HG02642 (cell line): Measurements from ENCODE around the gene DUSP9.
"Not testable (repeated sequence)": the region's sequence is repeated elsewhere in the genome, so short reads cannot be mapped to it uniquely, and the experiment has no call there.

Source experiments
- ATAC-seq: cut with Tn5 transposase; IDR thresholded peaks from one replicate; pipeline ENCODE4 v1.9.1; 2021; ENCODE audit warnings: mild to moderate bottlenecking; ENCODE audit not compliant: unreplicated experiment, poor library complexity

The DUSP9 gene

GRCh38 chrX:153689654-153690465, 42.9 kb downstream of the DUSP9 start:
- ATAC-seq, result no peak

- no peak for ATAC-seq
These were observed 43.5 kb downstream of the DUSP9 start for GRCh38 chrX:153690466-153690865.

GRCh38 chrX:153691032-153691827, 44.2 kb downstream of the DUSP9 start:
- not testable (repeated sequence) for ATAC-seq

GRCh38 chrX:153692003-153692402, 45.0 kb downstream of the DUSP9 start:
- no peak for ATAC-seq

- no peak for ATAC-seq
These were observed 45.7 kb downstream of the DUSP9 start for GRCh38 chrX:153692611-153693156.

- ATAC-seq, result no peak
These were observed 46.4 kb downstream of the DUSP9 start for GRCh38 chrX:153693216-153694086.

GRCh38 chrX:153694256-153694655, 47.3 kb downstream of the DUSP9 start:
- ATAC-seq, result not testable (repeated sequence)

GRCh38 chrX:153694687-153695270, 47.8 kb downstream of the DUSP9 start:
- ATAC-seq, result no peak

GRCh38 chrX:153696100-153696499, 49.1 kb downstream of the DUSP9 start:
- ATAC-seq, result no peak

- ATAC-seq, result not testable (repeated sequence)
These were observed 49.5 kb downstream of the DUSP9 start for GRCh38 chrX:153696538-153696937.

- not testable (repeated sequence) for ATAC-seq
These were observed 50.2 kb downstream of the DUSP9 start for GRCh38 chrX:153696986-153697722.

GRCh38 chrX:153697924-153698865, 51.2 kb downstream of the DUSP9 start:
- ATAC-seq, result no peak

- ATAC-seq, result not testable (repeated sequence)
These were observed 52.3 kb downstream of the DUSP9 start for GRCh38 chrX:153699210-153699783.

- ATAC-seq, result not testable (repeated sequence)
These were observed 52.9 kb downstream of the DUSP9 start for GRCh38 chrX:153699784-153700371.

- no peak for ATAC-seq
These were observed 53.5 kb downstream of the DUSP9 start for GRCh38 chrX:153700376-153700945.
